Upper lobe of left lung (tissue), 6 donors: ENCODE measurements around the gene RALGAPB. TPM values are rescaled to one million over a fixed set of nuclear protein-coding genes. Genes with fewer than 3 reads are reported as not detected.

Experiments
- ATAC-seq, 2 donors: fragments of 200-7000 bp; cut with Tn5 transposase; one replicate each; pipeline ENCODE4 v1.9.1; 2022; ENCODE audit warnings: mild to moderate bottlenecking in 2 of 2, moderate library complexity in 2 of 2; ENCODE audit not compliant: low FRiP score in 2 of 2
- DNase-seq, 2 donors: peaks; one replicate each; pipeline ENCODE4 v3.0.0-alpha.2; 2019 to 2020
- H3K27ac ChIP-seq, 4 donors: fragments of 200-600 bp; sonication (generic); one replicate each; pipeline ENCODE4 v1.5.1; 2016 to 2019
- H3K27me3 ChIP-seq, 4 donors: fragments of 200-600 bp; sonication (generic); one replicate each; pipeline ENCODE4 v1.5.1; 2017 to 2019
- H3K36me3 ChIP-seq, 4 donors: fragments of 200-600 bp; sonication (generic); one replicate each; pipeline ENCODE4 v1.5.1; 2016 to 2019
- H3K4me1 ChIP-seq, 4 donors: fragments of 200-600 bp; sonication (generic); one replicate each; pipeline ENCODE4 v1.5.1; 2018 to 2019
- H3K4me3 ChIP-seq, 4 donors: fragments of 200-600 bp; sonication (generic); one replicate each; pipeline ENCODE4 v1.5.1; 2017 to 2019; ENCODE audit warnings: mild to moderate bottlenecking in 2 of 4, moderate library complexity in 1 of 4
- H3K9me3 ChIP-seq, 4 donors: fragments of 200-600 bp; sonication (generic); one replicate each; pipeline ENCODE4 v1.5.1; 2018 to 2019
- EP300 ChIP-seq, 4 donors: sonication (generic); formaldehyde crosslinking; IDR thresholded peaks; one replicate each; pipeline ENCODE4 v1.5.1; 2017; ENCODE audit warnings: antibody characterized with exemption in 4 of 4, control low read depth in 2 of 4
- POLR2A ChIP-seq, 4 donors: fragments of 450-650 bp; IDR thresholded peaks; one replicate each; pipeline ENCODE4 v1.5.1; 2016 to 2017; ENCODE audit warnings: antibody characterized with exemption in 4 of 4, mild to moderate bottlenecking in 2 of 4
- POLR2AphosphoS5 ChIP-seq, 2 donors: sonication (generic); formaldehyde crosslinking; IDR thresholded peaks; one replicate each; pipeline ENCODE4 v1.5.1; 2017; ENCODE audit warnings: antibody characterized with exemption in 2 of 2
- WGBS, 2 donors: methylation state at CpG; one replicate each; pipeline ENCODE4 v1.1.5; 2017 to 2018; 5-methylcytosine and 5-hydroxymethylcytosine counted together
- total RNA-seq, 6 donors: library from RNA; depleted of rRNA in 4 of 6; stranded (reverse); fragments of >200 nt in 4 of 6; gene quantifications; one replicate each; pipeline versions ENCODE4 v1.1.0 to v1.2.1, GENCODE V29; 2016 to 2021
- TF ChIP-seq, protein P1 (sequence below), 6 experiments: fragments of 450-650 bp in 4 of 6; fragments of 200-600 bp in 2 of 6; sonication (generic) in 2 of 6; IDR thresholded peaks; one replicate each; pipeline ENCODE4 v1.5.1; 2016 to 2019; ENCODE audit warnings: antibody characterized with exemption in 6 of 6
- donor health status: DM: no; HTN: no; CAD: no; lungs with moderate emphysema.
- donor health status: DM: no; HTN: yes; CAD: no; lungs with severe emphysema.

Gene RALGAPB
- 10 to 100 TPM; 27.0 to 76.5 (median 32.1) TPM for total RNA-seq

DNA sequence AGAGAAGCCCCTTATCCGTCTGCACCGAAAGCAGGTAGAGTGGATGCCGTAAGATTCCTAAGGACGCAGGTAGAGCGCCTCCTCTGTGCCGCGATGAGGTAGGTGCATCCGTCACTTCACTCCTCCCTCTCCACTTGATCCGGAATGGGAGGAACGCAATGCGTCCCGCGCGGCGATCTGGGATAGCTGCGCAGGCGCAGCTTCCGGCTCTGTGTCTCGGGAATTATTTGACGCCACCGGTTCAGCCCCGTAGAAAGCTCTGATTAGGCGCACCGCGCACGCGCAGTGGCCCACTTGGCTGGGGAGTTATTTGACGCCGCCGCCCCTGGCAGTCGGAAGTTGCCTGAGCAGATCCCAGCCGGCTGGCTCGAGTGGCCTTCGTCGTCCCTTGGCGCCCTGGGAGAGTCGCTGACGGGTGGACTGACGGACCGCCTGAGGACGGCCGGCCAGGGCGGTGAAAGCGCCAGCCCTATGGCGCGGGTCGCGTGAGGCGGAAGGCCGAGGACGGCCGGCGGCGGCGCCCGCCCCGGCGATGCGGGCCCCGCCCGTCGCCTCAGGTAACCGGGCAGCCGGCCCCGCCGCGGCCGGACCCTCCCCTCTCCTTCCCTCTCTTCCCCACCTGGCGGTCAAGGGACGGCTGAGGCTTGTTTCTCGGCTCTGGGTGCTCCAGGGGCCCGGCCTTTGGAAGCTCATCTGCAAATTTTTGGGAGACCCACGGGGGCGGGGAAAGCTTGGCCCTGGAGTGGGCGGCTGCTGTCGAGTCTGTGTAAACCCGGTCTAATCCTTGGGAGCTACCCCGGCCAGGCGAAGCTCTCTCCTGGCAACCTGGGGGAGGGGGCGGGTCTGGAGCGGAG is at the start of gene RALGAPB:
Gene RALGAPB, plus strand, starts transcription at position 331 of the 854 bp plus-strand sequence. CDS start 15,590 bp downstream, outside the sequence.
- DNase-seq (peak; percentile 99 to 100), ATAC-seq (peak; percentile 95 to 98)
- Histone ChIP-seq H3K4me3 (peak within 1 kb of the TSS; percentile 73 to 99 (median 90)), H3K9me3 (no peaks in the 10 kb centered on the region), H3K27ac (peak within 1 kb of the TSS; percentile 85 to 97 (median 90)), H3K27me3 (no peaks in the 10 kb centered on the region), H3K4me1 (peaks cover 19 to 46% (median 25%) of the 10 kb centered on the region in 4 donors), H3K36me3 (no peaks in the 10 kb centered on the region)
- WGBS, 2 donors = 0 to 1% methylated on average over 18 to 78 of the region's 81 CpGs
- TF ChIP-seq POLR2A (IDR thresholded peaks at IDR 0.05) (peak in 3 of 4 donors; percentile 38 to 77 (median 50)), EP300 (IDR thresholded peaks at IDR 0.05) (no peak), POLR2AphosphoS5 (IDR thresholded peaks at IDR 0.05) (peak; percentile 53 to 90)
- TF ChIP-seq, protein P1, sequence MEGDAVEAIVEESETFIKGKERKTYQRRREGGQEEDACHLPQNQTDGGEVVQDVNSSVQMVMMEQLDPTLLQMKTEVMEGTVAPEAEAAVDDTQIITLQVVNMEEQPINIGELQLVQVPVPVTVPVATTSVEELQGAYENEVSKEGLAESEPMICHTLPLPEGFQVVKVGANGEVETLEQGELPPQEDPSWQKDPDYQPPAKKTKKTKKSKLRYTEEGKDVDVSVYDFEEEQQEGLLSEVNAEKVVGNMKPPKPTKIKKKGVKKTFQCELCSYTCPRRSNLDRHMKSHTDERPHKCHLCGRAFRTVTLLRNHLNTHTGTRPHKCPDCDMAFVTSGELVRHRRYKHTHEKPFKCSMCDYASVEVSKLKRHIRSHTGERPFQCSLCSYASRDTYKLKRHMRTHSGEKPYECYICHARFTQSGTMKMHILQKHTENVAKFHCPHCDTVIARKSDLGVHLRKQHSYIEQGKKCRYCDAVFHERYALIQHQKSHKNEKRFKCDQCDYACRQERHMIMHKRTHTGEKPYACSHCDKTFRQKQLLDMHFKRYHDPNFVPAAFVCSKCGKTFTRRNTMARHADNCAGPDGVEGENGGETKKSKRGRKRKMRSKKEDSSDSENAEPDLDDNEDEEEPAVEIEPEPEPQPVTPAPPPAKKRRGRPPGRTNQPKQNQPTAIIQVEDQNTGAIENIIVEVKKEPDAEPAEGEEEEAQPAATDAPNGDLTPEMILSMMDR (IDR thresholded peaks at IDR 0.05) = peak; percentile 21 to 65 (median 44)

DNA sequence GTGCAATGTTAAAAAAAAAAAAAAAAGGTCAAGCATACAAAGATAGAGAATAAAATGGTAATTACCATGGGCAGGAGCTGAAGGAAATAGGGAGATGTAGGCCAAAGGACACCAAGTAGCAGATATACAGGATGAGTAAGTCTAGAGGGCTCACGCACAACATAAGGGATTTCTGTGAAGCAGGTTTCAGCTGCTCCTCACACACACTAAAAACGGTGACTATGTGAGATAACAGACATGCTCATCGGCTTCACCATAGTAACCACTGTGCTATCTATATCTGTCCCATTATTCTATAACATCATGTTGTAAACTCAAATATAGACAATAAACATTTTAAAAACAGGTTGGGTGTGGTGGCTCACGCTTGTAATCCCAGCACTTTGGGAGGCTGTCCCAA is 49.1 kb upstream of the RALGAPB start:
- 87% methylated on average over 4 of the region's 4 CpGs for WGBS, 2 donors
- TF ChIP-seq POLR2AphosphoS5 (IDR thresholded peaks at IDR 0.05) (no peak), EP300 (IDR thresholded peaks at IDR 0.05) (no peak), POLR2A (IDR thresholded peaks at IDR 0.05) (no peak)
- TF ChIP-seq, protein P1 (IDR thresholded peaks at IDR 0.05) = no peak
- no peaks in the 10 kb centered on the region for H3K9me3 ChIP-seq
- H3K36me3 ChIP-seq = peaks cover 39 to 100% (median 89%) of the 10 kb centered on the region in 4 donors
- H3K4me1 ChIP-seq = no peaks in the 10 kb centered on the region
- H3K4me3 ChIP-seq = no peak overlapping the region
- DNase-seq (no peak), ATAC-seq (no peak)
- H3K27me3 ChIP-seq = no peaks in the 10 kb centered on the region
- H3K27ac ChIP-seq = no peak overlapping the region

DNA sequence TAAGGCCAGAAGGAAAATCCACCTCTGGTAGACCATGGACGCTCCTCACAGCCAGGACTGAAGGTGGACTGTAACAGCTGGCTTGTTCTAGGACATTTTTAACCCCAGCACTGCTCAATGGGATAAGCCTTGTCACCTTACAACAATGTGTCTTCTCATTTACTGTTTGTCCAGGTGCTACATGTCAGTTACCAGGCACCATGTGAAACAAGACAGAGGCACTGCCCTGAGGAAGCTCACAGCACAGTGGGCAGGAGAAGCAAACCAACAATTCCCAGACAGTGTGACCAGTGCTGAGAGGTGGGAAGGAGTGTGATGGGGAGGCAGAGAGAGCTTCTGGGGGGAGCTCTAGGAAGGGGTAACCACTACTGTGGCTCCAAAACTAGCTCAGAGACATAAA is 48.2 kb upstream of the RALGAPB start:
- TF ChIP-seq, protein P1 (IDR thresholded peaks at IDR 0.05) = no peak
- TF ChIP-seq POLR2A (IDR thresholded peaks at IDR 0.05) = no peak
- no peak for TF ChIP-seq EP300 (IDR thresholded peaks at IDR 0.05)
- no peak for TF ChIP-seq POLR2AphosphoS5 (IDR thresholded peaks at IDR 0.05)
- 93 to 100% methylated on average over 1 of the region's 1 CpG for WGBS, 2 donors
- DNase-seq (no peak), ATAC-seq (no peak)
- Histone ChIP-seq H3K4me1 (no peaks in the 10 kb centered on the region), H3K27me3 (no peaks in the 10 kb centered on the region), H3K36me3 (peaks cover 47 to 100% (median 89%) of the 10 kb centered on the region in 4 donors), H3K9me3 (no peaks in the 10 kb centered on the region), H3K27ac (no peak overlapping the region), H3K4me3 (no peak overlapping the region)

DNA sequence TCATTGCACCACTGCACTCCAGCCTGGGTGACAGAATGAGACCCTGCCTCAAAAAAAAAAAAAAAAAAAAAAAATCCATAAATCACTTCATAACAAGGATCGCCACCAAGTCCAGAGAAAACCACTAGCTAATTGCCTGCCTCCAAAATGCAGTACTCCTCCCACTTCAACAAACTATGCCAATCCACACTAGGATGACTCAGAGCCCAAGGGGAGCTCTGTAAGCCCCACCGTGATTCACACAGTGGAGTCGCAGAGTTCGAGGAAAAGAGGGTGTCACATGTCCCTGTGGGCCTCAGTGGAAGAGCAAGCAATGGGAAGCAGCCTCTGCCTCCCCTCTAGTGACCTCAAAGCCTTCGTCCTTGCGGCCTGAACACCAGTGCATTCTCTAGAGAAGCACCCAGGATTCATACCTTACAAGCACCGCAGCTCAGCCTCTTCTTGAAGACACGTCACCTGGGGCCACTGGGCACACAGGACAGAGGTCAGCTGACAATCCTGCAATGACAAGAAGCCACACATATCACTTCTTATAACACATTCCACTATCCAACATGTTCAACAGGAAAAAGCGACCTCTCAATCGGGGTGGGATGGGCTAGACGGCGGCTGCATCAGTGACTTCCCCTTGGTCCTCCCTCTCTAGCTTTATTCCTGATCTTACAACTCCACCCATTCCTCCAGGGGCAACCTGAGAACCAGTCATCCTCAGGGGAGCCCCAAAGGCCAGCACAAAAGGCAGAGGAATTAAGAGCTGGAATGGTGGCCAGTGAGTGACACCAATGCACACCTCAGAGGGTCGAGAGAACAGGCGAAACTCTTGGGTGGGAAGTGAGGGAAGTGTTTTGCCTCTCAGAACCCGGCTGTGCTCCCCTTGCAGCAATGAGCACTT is 46.4 kb upstream of the RALGAPB start:
- Histone ChIP-seq H3K36me3 (peaks cover 50 to 100% (median 89%) of the 10 kb centered on the region in 4 donors), H3K4me1 (no peaks in the 10 kb centered on the region), H3K4me3 (no peak overlapping the region), H3K9me3 (no peaks in the 10 kb centered on the region), H3K27ac (no peak overlapping the region), H3K27me3 (no peaks in the 10 kb centered on the region)
- 86 to 89% methylated on average over 13 to 15 of the region's 15 CpGs for WGBS, 2 donors
- TF ChIP-seq, protein P1 (IDR thresholded peaks at IDR 0.05) = no peak
- no peak for TF ChIP-seq EP300 (IDR thresholded peaks at IDR 0.05)
- TF ChIP-seq POLR2AphosphoS5 (IDR thresholded peaks at IDR 0.05) = no peak
- no peak for TF ChIP-seq POLR2A (IDR thresholded peaks at IDR 0.05)
- ATAC-seq = peak in 1 of 2 donors; percentile 62
- DNase-seq = no peak
